H1 (cell line): ENCODE measurements around the gene UBE2E2. TPM values are rescaled to one million over a fixed set of nuclear protein-coding genes. Genes with fewer than 3 reads are reported as not detected.

Experiments
- KDM1A ChIP-seq: fragments of 200-600, 300-600 bp; sonication (generic); IDR thresholded peaks from 2 replicates; pipeline ENCODE4 v1.7.1; 2016; ENCODE audit warnings: mild to moderate bottlenecking, low read length, borderline replicate concordance
- RBBP5 ChIP-seq: IDR thresholded peaks from 2 replicates; pipeline ENCODE4 v1.7.1; 2012; ENCODE audit warnings: low read depth, mild to moderate bottlenecking, inconsistent platforms, low read length, moderate library complexity, borderline replicate concordance
- SAP30 ChIP-seq: fragments of 300-600 bp; sonication (generic); IDR thresholded peaks from 2 replicates; pipeline ENCODE4 v1.7.1; 2012; ENCODE audit warnings: low read length, moderate library complexity, mild to moderate bottlenecking, inconsistent platforms; ENCODE audit not compliant: insufficient read depth, insufficient replicate concordance
- polyA plus RNA-seq, 7 experiments: library from polyadenylated mRNA; depleted of rRNA in 3 of 7; stranded (reverse) in 5 of 7; unstranded in 2 of 7; fragments of >200 nt in 5 of 7; fragments of 200-250 nt in 2 of 7; gene quantifications; 1 replicate in 5 of 7; 2 replicates in 1 of 7; 4 replicates in 1 of 7; pipeline versions ENCODE4 v1.2.1 to v1.2.3, GENCODE V29; 2011 to 2013; ENCODE audit warnings: missing spikeins in 2 of 7, mixed read lengths in 2 of 7
- total RNA-seq: library from RNA; stranded (reverse); fragmentation: NEBNext Ultra II Directional; extraction: Animal tissue kit (Norgen Biotek cat#: 25700); gene quantifications from 2 replicates; pipeline ENCODE4 v1.2.1, GENCODE V29; 2021

The UBE2E2 gene
- total and polyA plus RNA-seq, 2 of the 8 experiments (the other 6 are each of a cell fraction or from before 2014, with no cell fraction given), result 57.6 to 70.6 TPM

- TF ChIP-seq KDM1A (no peak), SAP30 (no peak), RBBP5 (no peak)
Measured at GRCh38 chr3:23356923-23357322, 153.8 kb downstream of the UBE2E2 start (continued).
